ENCODE data around the gene QARS1.
A peak's percentile ranks its signal among the peaks of the same experiment; 100 is the strongest.

Gene QARS1

DNA sequence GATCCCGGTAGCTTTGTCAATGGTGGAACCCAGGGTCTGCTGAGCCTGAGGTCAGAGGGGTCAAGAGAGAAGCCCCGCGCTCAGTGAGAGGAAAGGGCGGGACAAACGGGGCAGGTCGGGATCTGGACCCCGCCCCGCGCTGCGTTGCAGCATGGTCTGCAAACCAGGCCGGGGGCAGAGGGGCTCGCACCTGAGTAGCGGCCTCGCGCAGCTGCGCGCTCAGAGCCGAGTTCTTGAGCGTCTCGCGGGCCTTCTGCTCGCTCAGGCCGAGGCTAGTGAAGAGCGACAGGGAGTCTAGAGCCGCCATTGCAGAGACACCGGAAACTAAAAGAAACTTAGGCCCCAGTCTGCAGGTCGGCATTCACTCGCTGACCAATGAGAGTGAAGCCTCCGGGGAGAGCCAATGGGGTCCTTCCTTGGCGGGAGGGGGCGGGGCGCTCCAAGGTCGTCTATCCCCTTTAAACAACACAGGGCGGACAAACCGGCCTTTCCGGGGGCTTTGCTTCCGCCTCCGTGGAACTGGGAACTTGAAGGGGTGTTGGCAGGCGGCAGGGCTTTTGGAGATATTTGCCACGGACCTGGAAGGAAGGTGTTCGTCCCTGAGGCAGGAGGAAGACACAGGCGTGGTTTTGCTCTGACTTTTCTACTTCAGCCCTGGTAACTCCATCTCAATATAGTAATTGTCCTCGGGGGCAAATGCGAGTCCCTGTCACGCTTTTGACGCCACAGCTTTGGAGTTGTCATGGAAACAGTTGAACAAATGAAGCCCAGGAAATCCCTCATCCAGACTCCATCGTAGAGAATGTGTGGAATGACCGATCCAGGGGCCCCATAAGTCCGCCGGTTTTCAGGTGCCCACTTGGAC is at the start of gene QARS1:
QARS1 (minus strand) TSS at position 331 of the 865 bp plus-strand sequence; CDS start at position 307, 24 bp downstream.
- H3K4me1 ChIP-seq, result peaks cover 13% of the 10 kb centered on the region
- H3K4me3 ChIP-seq (ENCODE audit: low read depth, low read length), result peak within 1 kb of the TSS; percentile 91
- no peaks in the 10 kb centered on the region for H3K27me3 ChIP-seq (ENCODE audit: control insufficient read depth, insufficient read depth, low read length)
- H3K36me3 ChIP-seq (ENCODE audit: control insufficient read depth, insufficient read depth, low read length), result no peaks in the 10 kb centered on the region
- H2AFZ ChIP-seq, result peak within 1 kb of the TSS; percentile 93
- H3K27ac ChIP-seq, result peak within 1 kb of the TSS; percentile 80
- peak within 1 kb of the TSS; percentile 84 for H3K9ac ChIP-seq
- peak within 1 kb of the TSS; percentile 84 for H3K4me2 ChIP-seq (ENCODE audit: low read length)
- TF ChIP-seq, protein P1, sequence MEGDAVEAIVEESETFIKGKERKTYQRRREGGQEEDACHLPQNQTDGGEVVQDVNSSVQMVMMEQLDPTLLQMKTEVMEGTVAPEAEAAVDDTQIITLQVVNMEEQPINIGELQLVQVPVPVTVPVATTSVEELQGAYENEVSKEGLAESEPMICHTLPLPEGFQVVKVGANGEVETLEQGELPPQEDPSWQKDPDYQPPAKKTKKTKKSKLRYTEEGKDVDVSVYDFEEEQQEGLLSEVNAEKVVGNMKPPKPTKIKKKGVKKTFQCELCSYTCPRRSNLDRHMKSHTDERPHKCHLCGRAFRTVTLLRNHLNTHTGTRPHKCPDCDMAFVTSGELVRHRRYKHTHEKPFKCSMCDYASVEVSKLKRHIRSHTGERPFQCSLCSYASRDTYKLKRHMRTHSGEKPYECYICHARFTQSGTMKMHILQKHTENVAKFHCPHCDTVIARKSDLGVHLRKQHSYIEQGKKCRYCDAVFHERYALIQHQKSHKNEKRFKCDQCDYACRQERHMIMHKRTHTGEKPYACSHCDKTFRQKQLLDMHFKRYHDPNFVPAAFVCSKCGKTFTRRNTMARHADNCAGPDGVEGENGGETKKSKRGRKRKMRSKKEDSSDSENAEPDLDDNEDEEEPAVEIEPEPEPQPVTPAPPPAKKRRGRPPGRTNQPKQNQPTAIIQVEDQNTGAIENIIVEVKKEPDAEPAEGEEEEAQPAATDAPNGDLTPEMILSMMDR (IDR thresholded peaks at IDR 0.05), result no peak
- no peaks in the 10 kb centered on the region for H3K9me3 ChIP-seq (ENCODE audit: control insufficient read depth, low read length)
- H3K79me2 ChIP-seq, result no peaks in the 10 kb centered on the region

DNA sequence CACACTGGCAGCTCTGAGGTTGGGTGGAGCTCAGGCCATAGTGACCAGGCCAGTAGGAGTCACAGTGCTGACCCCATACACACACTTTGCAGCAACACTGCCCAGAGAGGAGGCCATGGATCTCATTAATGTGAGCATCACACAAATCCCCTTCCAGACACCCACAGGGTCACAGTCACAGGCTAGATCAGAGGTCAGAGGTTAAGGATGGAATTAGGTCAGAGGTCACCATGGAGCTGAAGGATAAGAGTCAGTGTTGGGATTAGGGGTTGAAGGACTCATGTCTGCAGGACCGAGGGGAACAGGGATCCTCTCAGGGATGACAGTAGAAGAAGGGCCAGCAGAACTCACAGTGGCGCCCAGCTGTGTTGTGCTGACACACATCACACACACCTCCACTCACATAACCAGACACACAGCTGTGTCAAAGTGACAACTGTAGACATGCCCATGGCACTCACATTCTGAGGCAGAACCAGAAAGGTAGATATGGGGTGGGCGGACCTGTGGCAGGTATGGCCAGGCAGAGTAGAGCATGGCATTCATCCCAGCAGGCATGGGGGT is 48.9 kb upstream of the QARS1 start:
- H3K9me3 ChIP-seq (ENCODE audit: control insufficient read depth, low read length), result no peaks in the 10 kb centered on the region
- H3K36me3 ChIP-seq (ENCODE audit: control insufficient read depth, insufficient read depth, low read length), result no peaks in the 10 kb centered on the region
- TF ChIP-seq, protein P1 (IDR thresholded peaks at IDR 0.05), result no peak
- H3K4me3 ChIP-seq (ENCODE audit: low read depth, low read length), result no peak overlapping the region
- no peaks in the 10 kb centered on the region for H3K27me3 ChIP-seq (ENCODE audit: control insufficient read depth, insufficient read depth, low read length)
- no peak overlapping the region for H3K9ac ChIP-seq
- H3K79me2 ChIP-seq, result no peaks in the 10 kb centered on the region
- peaks cover 8% of the 10 kb centered on the region for H3K4me1 ChIP-seq
- no peak overlapping the region for H3K27ac ChIP-seq
- H2AFZ ChIP-seq, result no peak overlapping the region
- H3K4me2 ChIP-seq (ENCODE audit: low read length), result no peak overlapping the region

DNA sequence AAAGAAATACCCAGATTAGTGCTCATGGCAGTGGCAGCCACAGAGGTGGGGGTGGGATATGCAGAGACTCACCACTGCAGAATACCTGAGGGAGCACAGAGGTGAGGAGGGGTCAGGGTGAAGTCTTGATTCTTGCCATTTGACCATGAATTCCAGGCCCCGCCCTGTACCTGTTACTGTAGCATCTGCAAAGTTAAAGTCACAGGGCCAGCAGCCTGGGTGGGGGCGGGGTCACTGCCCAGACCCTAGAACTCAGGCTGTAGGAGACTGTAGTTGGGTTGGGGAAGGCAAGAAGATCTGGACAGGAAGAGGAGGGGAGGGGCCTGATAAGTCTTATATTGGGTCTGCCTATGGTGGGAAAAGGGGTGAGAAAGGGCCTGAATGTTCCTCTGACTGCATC is 47.1 kb upstream of the QARS1 start:
- Histone ChIP-seq H3K4me1 (no peaks in the 10 kb centered on the region), H3K4me2 (ENCODE audit: low read length) (no peak overlapping the region), H3K9me3 (ENCODE audit: control insufficient read depth, low read length) (no peaks in the 10 kb centered on the region), H2AFZ (no peak overlapping the region), H3K9ac (no peak overlapping the region), H3K27ac (no peak overlapping the region), H3K4me3 (ENCODE audit: low read depth, low read length) (no peak overlapping the region), H3K36me3 (ENCODE audit: control insufficient read depth, insufficient read depth, low read length) (no peaks in the 10 kb centered on the region), H3K27me3 (ENCODE audit: control insufficient read depth, insufficient read depth, low read length) (no peaks in the 10 kb centered on the region), H3K79me2 (no peaks in the 10 kb centered on the region)
- TF ChIP-seq, protein P1 (IDR thresholded peaks at IDR 0.05), result no peak

DNA sequence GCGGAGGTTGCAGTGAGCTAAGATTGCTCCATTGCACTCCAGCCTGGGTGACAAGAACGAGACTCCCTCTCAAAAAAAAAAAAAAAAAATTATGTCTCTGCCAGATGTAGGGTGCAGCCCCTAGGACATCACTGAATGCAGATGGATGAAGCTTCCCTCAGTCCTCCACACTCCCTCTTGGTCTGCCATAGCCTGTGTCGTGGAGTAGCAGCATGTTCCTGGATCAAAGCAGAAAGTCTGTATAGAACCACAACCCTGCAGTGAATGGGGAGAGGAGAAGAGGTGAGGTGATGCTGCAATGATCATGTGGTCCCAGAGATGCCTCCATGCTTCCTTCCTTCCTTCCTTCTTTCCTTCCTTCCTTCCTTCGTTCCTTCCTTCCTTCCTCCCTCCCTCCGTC is 43.6 kb upstream of the QARS1 start:
- TF ChIP-seq, protein P1 (IDR thresholded peaks at IDR 0.05), result no peak
- H3K4me1 ChIP-seq, result no peaks in the 10 kb centered on the region
- H3K79me2 ChIP-seq, result no peaks in the 10 kb centered on the region
- no peak overlapping the region for H3K4me3 ChIP-seq (ENCODE audit: low read depth, low read length)
- H2AFZ ChIP-seq, result no peak overlapping the region
- no peak overlapping the region for H3K9ac ChIP-seq
- H3K4me2 ChIP-seq (ENCODE audit: low read length), result no peak overlapping the region
- no peak overlapping the region for H3K27ac ChIP-seq
- no peaks in the 10 kb centered on the region for H3K27me3 ChIP-seq (ENCODE audit: control insufficient read depth, insufficient read depth, low read length)
- no peaks in the 10 kb centered on the region for H3K36me3 ChIP-seq (ENCODE audit: control insufficient read depth, insufficient read depth, low read length)
- H3K9me3 ChIP-seq (ENCODE audit: control insufficient read depth, low read length), result no peaks in the 10 kb centered on the region
